Measurements from ENCODE around the gene PLCH2.

PLCH2 gene

DNA sequence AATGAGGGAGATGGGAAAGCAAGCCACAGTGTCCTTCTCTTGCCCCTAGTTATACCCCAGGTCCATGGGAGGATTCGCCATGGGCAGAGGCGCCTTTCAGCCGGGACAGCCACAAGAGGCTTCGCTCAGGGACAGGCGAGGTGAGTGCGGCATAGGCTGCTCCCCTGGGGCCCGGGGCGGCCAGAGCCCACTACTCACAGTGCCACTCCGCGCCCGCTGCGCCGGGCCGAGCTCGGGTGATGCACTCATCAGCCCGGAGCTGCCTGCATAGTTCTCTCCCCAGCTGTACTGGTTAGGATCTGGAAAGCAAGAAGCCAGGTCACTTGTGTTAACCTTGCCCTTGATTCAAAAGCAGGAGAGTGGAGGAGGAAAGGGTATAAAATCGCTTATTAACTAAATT lies 41.9 kb downstream of the PLCH2 start:
- no peak for DNase-seq

DNA sequence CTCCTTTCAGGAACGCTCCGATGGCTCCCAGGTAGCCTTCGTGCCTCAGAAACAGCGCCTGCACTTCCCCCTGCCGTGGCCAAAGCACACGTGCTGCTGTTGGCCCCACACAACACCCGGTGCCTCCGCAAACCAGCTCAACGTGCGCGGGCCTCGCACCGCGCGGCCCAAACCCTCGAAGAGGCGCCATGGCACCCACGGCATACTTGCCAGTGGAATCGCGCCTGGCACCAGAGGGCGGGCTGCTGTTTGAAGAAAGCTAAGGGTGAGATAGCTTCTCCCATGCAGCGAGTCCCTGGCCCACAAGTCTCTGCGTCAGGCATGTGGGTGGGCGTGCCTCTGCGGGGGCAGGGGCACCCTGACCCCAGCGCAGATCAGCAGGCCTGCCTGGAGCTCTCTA lies 42.4 kb downstream of the PLCH2 start:
- DNase-seq = no peak

DNA sequence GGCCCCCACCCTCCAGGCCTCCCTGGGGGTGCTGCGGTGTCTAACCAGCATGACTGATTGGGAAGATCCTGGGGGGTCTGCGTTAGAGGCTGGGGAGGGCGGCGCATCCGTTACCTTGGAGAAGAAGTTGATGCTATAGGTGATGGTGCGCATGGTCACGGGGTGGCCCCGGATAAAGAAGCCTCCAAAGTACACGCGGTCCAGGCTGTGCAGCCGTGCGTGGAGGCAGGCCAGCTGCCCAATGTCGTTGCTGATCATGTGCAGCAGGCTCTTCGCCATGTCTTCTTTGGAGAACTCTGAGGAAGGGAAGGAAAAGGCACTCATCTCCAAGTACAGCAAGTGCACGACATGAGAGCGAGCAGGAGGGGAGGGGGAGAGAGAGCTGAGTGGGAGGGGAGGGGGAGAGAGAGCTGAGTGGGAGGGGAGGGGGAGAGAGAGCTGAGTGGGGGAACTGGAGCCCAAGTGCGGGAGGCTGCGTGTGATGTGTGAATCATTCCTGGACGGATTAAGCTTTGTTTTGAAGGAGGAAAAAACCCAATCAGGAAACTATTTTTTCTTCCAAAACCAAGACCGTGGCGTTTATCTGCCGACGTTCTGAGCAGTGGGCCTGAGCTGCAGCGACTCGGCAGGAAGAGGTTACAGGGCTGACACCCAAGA lies 43.1 kb downstream of the PLCH2 start:
- no peak for DNase-seq

DNA sequence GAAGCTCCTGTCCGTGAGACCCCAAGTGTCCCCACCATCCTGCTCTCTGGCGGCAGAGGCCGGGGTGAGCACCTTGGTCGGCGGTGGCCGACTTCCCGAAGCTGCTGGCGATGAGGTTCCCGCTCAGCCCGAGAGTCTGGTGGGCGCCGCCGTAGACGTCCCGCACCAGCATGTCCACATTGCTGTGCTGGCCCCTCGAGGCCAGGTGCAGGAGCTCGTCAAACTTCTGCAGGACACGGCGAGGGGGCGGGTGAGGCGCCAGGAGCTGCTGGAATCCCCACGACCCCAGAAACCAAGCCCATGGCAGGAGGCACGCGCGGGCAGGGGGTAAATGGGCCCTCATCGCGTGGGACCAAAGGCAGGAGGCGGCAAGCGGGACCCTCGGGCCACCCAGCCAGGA lies 43.6 kb downstream of the PLCH2 start:
- DNase-seq = no peak

DNA sequence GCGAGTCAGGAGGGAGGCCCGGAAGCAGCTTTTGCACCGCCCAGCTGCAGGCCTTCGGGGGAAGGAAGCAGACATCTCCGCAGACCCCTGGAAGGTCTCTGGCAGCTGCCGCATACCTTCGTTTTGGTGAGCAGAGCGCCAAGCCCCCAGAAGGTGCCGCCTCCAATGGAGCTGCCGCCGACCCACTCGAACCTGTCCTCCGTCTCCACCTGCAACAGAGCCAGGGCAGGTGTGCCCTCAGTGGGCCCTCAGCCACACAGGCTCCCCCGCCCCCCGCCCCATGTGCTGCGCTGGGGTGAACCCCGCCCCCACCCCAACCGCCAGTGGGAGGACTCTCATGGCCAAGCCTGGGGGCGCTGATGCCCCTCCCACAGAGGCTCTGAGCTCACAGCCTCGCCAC lies 44.1 kb downstream of the PLCH2 start:
- DNase-seq = no peak

DNA sequence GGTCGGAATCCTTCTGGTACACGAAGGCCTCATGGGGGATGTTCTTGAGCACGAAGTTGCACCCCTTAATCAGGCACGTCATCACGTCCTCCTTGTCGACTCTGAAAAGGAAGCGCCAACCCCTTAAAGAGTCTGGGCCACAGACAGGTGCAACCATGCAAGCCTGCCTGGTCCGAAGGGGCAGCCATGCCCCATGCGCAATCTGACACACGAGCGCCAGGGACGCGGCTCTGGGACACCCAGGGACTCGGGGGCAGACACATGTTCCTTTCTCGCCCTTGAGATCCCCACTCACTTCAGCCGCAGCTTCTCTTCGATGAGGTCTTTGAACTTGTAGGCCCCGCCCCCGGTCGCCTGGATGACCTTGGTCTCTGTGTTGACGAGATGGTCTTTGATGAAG lies 44.7 kb downstream of the PLCH2 start:
- no peak for DNase-seq

DNA sequence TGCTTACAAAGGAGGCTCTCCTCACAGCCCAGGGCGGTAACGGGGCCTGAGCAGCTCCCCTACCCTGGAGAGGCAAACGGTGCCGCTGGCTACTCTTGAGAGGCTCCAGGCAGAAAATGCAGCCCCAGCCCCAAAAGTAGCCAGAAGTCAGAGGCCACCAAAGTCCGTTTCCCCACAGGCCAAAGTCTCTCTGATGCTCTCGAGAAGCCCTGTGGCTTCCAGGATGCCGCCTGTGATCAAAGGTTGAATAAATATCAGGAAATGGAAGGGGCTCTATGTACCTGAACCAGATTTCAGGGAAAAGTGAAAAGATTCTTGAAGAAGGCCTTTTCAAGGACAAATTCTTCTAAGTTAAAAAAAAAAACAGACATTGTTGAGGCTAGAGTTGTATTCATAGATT lies 46.1 kb downstream of the PLCH2 start:
- no peak for DNase-seq

DNA sequence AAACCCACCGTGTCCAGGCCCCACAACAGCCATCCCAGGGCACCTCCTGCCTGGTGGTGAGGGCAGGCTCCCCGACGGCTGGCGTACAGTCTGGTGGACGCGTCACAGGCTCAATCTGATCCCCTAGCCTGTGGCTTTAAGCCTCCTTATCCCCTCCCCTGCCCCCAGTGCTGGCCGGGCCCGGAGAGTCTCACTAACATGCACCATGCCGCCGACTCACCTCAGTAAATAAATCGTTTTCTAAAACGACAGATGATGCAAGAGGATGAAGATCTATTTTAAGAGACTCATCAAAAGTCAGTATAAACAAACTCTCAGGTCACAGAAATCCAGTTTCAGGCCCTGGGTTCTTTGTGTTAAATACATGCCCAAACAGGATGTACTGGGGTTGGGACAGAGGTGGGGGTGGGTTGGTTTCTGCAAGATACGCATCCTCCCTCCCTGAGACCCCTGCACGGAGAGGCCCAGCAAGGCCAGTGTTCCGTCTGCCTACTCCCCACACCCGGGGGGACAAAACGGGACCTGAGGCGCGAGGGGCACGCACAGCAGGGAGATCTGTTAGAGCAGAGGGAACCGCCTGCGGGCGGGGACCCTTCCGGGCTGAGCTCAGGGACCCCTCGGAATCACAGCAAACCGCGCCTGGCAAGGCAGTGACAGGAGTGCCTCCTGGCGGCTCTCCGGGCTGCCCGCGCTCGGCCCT lies 47.3 kb downstream of the PLCH2 start:
- DNase-seq = no peak

DNA sequence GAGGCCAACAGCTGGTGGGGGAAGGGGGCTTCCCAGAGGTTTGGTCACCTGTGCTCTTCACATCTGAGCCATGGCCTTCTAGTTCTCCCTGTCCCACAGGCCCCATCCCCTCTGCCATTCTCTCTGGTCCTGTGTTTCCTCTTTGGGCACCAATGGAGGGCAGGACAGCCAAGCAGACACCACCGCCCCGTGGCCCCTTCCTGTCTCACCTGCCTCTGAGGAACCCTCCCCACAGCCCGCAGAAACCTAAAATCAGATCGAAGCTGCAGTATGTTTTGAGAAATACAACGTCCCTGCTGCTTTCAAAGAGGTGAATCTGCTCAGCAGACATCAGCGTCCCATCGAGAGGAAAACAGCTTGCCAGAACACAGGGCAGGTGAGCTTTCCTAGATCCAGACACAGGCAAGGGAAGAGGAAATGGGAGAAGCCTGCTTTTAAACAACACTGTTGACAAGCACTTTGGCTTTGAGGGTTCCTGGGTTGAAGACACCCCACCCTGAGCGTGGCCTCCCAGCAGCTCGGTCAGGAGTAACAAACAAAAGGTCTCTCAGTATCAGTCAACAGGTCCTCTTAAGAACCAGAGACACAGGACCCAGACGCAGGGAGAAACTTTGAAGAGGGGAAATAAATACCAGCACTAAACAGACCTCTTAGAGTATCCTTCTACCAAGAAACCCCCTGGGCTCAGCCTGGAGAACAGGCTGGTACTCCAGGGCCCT lies 48.0 kb downstream of the PLCH2 start:
- no peak for DNase-seq

DNA sequence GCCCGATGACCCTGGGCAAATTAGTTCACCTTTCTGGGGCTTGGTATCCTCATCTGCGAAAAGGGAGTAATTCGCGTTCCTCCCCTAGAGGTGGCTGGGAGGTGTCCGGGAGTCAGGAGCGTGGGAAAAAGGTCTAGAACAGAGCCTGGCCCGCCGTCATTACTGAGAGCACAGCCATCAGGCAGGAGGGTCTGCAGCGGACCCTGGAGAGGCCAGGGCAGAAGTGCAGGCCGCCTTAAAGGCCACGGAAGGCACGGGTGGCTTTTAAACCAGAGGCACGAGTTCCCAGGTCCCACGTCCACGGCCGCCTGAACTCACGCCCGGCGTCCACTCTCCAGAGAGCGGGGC lies 49.5 kb downstream of the PLCH2 start:
- DNase-seq = no peak

DNA sequence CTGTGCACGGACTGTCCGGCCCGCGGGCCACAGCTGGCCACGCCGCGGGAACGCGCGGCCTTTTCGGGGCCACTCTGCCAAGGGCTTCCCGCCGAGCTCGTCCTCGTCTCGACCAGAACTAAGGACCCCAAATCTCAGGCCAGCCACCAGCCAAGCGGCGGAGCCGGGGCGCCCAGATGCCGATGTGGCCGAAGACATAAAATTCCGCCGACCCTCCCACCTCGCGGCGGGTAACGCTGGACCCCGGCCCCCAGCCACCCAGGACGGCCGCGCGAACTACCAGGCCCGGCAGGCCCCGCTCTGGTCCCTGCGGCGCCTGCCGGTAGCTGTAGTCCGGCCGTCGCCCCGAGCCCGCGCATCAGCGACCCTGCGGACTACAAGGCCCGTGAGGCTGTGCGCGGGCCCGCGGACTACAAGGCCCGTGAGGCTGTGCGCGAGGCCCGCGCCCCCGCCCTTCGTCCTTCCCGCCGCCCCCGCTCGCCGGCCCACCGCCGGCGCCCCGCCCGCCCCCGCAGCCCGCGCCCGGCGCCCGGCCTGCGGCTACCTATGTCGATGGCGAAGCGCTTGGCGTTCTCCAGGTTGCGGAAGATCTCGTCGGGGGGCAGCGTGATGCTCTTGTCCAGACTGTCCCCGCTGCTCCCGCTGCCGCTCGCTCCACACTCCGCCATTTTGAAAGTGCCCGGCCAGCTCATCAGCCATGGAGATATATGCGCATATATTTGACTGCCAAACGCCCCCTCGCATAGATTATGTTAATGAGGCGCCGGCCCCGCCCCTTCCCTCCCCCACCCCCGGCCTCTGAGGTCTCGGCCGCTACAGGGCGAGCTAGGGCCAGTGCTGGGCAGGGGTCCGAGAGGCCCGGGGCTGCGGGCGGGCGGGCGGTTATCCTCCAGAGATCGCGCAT lies 50.1 kb downstream of the PLCH2 start, which contains the start of gene PANK4:
TSS of gene PANK4 (minus strand) at position 677 of the 904 bp plus-strand sequence. CDS start at position 668, 9 bp downstream.
- peak; percentile 88 for DNase-seq

DNA sequence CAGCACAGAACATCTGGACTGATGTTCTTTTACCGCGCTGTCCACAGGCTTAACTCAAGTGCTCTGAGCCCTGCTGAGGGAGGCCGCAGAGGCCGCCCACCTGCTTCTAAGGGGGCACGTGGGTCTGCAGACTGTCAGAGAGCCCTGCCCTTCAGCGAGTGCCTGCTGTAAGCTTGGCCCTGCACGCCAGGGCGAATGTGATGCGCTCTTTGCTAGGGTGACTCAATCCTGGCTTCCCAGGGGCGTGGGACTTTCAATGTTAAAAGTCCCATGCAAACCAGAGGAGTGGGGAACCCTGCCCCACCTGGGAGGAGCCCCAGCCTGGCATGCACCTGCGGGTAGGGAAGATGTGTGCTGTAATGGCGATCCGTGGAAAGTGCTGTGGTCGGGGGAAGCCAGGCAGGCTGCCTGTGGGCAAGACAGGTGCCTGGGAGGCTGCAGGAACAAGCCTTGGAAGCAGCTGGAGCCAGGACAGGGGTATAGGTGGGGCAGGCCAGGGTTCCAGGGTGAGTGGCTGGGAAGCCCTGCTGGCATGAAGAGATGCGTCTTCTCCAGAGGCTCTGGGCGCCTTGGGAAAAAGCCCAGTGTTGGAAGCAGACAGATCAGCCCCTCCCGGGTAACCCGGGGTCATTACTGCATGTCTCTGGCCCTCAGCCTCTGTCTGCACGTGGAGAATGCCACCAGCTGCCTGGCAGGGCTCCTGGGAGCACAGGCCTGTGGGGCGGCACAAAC lies 50.9 kb downstream of the PLCH2 start:
- no peak for DNase-seq

DNA sequence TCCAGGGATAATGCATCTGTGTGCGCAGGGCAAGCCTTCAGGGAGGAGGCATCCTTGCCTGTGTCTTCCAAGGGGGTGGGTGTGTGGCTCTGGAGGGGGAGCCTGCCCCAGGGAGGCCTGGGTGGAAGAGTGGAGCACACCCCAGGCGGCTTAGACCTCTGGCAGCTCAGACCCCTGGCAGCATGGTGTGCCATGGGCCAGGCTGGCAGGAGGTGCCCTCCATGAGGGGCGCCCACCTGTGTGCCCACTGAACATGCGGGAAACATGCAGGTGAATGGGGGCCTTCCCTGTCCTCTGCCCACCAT lies 51.4 kb downstream of the PLCH2 start:
- DNase-seq = no peak

DNA sequence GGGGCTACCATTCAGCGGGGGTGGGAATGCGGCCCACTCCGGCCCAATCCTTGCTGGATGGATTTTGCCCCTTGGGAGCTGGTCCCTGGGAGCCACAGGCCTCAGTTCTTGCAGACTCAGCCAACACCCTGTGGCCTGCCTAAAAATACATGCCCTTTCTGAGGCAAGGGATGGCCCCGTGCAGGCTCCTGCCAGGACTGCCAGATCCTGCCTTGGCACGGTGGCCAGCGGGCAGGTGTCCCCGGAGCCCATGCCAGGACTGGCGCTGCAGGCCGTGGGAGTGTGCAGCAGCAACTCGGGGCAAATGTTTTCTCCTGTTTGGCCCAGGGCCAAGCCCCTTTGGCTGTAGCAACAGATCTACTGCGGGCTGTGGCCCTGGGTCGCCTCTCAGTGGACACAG lies 51.9 kb downstream of the PLCH2 start:
- DNase-seq = no peak

DNA sequence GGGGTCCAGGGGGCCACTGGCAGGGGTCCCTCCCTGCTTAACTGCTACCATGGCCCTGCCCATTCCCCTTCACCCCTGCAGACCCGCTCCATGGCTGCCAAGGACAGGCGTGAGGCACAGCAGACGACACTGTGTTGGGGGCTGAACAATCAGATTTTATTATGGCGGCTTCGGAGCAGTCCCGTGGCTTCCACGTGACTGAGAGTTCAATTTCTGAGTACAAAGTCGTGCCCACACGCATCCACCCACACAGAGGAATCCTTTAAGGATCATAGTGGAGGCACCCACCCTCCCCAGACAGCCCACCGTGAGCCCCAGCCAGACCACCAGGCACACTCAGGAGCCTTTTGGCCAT lies 52.5 kb downstream of the PLCH2 start:
- no peak for DNase-seq

DNA sequence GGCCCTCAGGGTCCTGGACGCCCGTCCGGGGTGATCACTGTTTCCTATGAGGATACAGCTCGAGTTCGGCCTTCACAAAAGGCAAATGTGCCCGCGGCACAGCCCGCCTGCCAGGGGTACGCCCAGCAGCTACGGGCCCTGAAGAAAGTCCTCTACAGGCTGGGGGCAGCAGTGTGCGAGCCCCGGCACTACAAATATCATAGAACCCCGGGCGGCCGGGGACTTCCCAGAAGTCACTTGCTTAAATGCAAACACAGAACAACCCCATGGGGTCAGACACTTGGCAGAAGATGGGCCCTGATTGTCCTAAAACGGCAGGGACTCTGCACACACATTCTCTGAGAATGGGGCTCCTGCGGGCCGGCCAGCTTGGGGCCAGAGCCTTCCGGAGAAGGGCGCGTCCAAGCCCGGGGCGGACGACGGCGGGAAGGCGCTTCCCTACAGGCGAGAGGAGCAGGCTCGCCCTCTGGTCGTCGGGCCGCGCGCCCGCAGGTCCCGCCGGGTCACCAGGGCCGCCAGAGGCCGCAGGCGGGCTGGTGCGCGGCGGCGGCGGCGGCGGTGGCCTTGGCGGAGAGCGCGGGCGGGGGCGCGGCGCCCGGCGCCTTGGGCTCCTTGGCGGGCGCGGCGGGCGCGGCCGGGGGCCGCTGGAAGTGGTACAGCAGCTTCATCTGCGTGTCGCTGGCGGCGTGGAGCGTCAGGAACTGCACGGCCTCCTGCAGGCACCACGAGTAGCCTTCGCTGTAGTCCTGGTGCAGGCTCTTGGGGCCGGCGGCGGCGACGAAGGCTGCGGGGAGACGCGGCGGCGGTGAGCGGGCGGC lies 53.1 kb downstream of the PLCH2 start:
- DNase-seq = no peak

DNA sequence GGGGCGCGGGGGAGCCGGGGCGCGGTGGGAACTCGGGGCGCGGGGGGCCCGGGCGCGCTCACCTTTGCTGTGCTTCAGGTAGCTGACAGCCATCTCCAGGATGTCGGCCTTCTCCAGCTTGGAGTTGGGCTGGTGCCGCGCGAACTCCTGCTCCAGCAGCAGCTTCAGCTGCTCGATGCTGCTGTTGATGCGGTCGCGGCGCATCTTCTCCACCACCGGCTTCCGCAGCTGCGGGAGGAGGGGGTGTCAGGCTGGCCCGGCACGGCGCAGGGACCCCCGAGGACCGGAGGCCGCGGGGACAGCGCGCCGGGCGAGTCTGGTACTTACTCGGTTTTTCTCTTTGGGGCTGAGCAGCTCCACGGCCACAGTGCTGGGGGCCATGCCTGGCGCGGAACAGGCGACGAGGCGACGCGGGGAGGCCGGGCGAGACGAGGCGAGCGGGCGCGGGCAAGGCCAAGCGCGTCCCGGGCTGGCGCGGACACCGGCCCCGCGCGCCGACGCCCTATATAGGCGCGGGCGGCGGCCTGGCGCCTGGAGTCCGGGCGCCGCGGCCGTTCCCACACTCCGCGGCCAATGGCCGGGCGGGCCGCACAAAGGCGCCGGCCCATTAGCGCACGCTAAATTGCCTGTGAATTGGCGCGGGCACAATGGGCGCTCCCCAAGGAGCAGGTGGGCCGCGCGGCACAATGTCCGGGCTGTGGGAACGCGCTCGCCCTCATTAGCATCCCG lies 53.9 kb downstream of the PLCH2 start, which contains the start of gene HES5:
TSS of gene HES5 (minus strand) at position 480 of the 729 bp plus-strand sequence. CDS start at position 381, 99 bp downstream.
- DNase-seq = no peak

DNA sequence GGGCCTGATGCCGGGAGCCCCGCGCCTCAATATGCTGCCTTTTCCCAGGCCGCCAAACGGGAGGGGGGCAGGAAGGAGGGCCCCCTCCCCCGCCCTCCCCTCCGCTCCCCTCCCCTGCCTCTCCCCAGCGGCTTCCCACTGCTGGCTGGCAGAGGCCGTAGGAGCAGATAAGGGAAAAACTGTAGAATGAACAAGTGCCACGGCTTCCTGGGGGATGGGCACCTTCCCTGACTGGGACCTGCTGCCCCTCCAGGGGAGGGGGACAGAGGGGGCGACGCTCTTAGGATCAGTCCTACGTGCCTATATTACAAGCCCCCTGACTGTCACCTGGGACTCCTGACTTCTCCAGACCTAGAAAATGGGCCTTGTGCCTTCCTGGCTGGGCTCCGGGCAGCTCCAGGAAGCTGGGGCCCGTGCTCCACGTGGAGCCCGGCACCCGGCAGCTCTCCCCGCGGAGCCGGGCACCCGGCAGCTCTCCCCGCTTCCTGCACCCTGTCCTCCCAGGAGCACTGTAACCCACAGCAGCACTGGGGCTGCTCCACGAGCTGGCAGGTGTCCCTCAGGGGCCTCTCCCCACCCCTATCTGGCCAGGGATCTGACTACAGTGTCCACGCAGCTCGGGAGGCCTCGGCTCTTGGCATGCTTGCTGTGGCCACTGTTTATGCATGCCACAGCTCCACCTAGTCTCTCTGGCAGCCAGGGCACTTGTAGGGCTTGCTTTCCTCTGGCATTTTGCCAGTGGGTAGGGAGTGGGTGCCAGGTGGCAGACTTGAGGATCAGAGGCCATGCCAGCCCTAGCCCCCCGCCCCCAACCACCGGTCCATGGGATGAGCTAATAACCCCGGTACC lies 54.6 kb downstream of the PLCH2 start:
- DNase-seq = no peak

DNA sequence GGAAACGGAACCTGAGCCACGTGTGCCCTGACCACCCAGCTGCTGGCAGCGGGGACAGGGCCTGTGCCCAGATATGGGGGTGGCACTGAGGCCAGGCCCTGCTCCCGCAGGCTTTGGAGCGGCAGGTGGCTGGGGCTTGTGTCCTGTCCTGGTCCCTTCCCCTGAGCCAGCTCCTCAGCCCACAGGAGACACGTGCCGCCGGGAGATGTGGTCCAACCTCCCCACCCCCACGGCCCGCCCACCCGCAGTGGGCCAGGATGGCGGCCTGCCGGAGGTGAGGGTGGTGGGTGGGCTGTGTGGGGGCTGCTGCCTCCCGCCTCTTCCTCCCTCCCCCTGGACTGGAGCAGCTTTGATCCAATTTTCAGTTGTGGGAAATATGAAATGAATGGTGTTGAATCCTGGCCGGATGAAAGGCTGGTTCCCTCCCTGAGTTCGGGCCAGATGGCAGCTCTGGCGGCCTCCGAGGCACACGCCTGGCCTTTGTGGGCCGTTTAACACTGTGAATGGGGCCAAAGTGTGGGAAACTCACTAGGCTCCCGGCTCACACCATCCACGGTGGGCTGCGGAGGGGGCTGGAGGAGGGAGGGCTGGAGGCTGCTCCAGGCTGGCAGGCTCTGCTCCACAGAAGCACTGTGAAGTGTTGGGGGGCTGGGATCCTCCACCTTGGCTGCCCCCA lies 56.5 kb downstream of the PLCH2 start:
- no peak for DNase-seq
